NT2/D1 (cell line): ENCODE measurements around the gene AGAP1.

Experiments
- SUZ12 ChIP-seq: IDR thresholded peaks from 2 replicates; pipeline ENCODE4 v1.6.1; 2011; ENCODE audit not compliant: insufficient read length, insufficient read depth; ENCODE audit errors: extremely low read depth
- YY1 ChIP-seq: IDR thresholded peaks from 2 replicates; pipeline ENCODE4 v1.6.1; 2011; ENCODE audit not compliant: insufficient read length, insufficient read depth

- TF ChIP-seq YY1: no peak
- no peak for TF ChIP-seq SUZ12
Measured at GRCh38 chr2:236131073-236131692, 637.3 kb downstream of the AGAP1 start.
